ENCODE data around the gene PNLIPRP3.
A peak's percentile ranks its signal among the peaks of the same experiment; 100 is the strongest.

Gene PNLIPRP3

DNA sequence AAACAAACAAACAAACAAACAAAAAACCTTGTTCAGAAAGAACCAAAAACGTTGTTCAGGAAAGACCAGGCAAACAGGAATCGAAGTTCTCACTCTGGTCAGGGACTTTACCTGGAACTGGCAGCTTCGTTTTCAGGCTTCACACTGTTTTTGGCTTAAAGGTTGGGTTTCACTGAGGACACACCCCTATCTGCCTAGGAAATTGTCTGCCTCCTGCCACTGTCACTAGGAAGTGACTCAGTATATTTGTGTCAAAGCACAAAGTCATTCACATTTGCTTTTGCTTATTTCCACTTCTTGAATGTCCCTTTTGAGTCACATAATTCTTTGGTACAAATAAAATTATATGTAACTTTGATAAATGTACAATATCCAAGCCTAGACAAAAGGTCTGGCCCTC is 37.9 kb downstream of the PNLIPRP3 start:
- H3K4me3 ChIP-seq (ENCODE audit: control insufficient read depth, low read depth, low read length), result no peak overlapping the region
- DNase-seq (ENCODE audit: low read depth), result no peak
- TF ChIP-seq, protein P1, sequence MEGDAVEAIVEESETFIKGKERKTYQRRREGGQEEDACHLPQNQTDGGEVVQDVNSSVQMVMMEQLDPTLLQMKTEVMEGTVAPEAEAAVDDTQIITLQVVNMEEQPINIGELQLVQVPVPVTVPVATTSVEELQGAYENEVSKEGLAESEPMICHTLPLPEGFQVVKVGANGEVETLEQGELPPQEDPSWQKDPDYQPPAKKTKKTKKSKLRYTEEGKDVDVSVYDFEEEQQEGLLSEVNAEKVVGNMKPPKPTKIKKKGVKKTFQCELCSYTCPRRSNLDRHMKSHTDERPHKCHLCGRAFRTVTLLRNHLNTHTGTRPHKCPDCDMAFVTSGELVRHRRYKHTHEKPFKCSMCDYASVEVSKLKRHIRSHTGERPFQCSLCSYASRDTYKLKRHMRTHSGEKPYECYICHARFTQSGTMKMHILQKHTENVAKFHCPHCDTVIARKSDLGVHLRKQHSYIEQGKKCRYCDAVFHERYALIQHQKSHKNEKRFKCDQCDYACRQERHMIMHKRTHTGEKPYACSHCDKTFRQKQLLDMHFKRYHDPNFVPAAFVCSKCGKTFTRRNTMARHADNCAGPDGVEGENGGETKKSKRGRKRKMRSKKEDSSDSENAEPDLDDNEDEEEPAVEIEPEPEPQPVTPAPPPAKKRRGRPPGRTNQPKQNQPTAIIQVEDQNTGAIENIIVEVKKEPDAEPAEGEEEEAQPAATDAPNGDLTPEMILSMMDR (IDR thresholded peaks at IDR 0.05; ENCODE audit: control insufficient read depth, insufficient read depth, low read depth, low read length, missing control alignments), result no peak

DNA sequence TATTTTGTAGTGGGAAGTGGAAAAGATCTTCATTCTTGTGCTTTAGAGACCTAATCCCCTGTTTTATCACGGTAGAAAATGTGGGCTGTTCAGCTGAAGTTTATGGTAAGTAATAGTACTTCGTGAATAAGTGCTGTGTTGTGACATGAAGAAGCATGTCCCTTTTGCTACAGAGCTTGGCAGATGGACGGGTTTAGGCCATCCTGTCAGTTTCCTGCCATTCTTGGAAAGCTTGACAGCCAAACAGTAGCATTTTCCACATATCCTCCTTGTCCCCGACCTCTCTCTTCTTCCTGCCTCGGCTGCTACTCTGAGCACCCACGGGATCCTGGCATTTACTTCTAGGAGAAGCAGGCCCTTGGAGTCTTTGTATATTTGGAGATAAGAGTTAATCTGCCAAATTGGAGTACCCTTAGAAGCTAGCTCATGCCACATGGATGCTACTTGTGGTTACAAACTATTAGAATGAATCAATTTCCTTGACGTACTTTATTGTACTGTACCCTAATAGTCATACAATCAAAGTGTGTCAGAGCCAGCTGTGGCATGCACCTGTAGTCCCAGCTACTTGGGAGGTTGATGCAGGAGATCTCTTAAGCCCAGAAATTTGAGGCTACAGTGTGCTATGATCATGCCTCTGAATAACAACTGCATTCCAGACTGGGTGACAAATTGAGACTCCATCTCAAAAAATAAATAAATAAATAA is 39.2 kb downstream of the PNLIPRP3 start:
- TF ChIP-seq, protein P1 (IDR thresholded peaks at IDR 0.05; ENCODE audit: control insufficient read depth, insufficient read depth, low read depth, low read length, missing control alignments), result no peak
- DNase-seq (ENCODE audit: low read depth), result no peak
- no peak overlapping the region for H3K4me3 ChIP-seq (ENCODE audit: control insufficient read depth, low read depth, low read length)

- no peak for DNase-seq (ENCODE audit: low read depth)
- TF ChIP-seq, protein P1 (IDR thresholded peaks at IDR 0.05; ENCODE audit: control insufficient read depth, insufficient read depth, low read depth, low read length, missing control alignments), result no peak
- H3K4me3 ChIP-seq (ENCODE audit: control insufficient read depth, low read depth, low read length), result no peak overlapping the region
Measured at GRCh38 chr10:116469437-116469836, 41.8 kb downstream of the PNLIPRP3 start.

- TF ChIP-seq, protein P1 (IDR thresholded peaks at IDR 0.05; ENCODE audit: control insufficient read depth, insufficient read depth, low read depth, low read length, missing control alignments), result no peak
- H3K4me3 ChIP-seq (ENCODE audit: control insufficient read depth, low read depth, low read length), result no peak overlapping the region
- no peak for DNase-seq (ENCODE audit: low read depth)
Measured at GRCh38 chr10:116470071-116470470, 42.4 kb downstream of the PNLIPRP3 start.

- DNase-seq (ENCODE audit: low read depth), result no peak
- TF ChIP-seq, protein P1 (IDR thresholded peaks at IDR 0.05; ENCODE audit: control insufficient read depth, insufficient read depth, low read depth, low read length, missing control alignments), result peak; percentile 26
- H3K4me3 ChIP-seq (ENCODE audit: control insufficient read depth, low read depth, low read length), result no peak overlapping the region
Measured at GRCh38 chr10:116470768-116471415, 43.2 kb downstream of the PNLIPRP3 start.

DNA sequence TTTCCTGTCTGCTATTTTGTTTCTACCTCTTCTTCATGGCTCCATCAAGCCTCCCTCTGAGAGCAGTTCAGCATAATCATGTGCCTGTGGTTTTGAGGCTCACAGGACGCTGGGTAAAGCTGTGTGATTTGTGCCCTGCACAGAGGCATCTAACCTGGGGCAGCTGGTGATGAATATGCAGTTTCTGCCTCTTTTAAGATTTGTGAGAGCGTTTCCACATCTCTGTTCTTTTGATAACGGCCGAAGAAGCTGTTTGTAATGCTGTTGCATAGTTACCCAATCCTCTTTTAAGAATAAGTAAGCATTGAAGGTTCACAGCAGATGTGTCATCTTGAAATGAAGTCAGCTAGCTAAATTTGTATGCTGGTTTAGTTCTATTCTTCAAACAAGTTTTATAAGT is 45.2 kb downstream of the PNLIPRP3 start:
- TF ChIP-seq, protein P1 (IDR thresholded peaks at IDR 0.05; ENCODE audit: control insufficient read depth, insufficient read depth, low read depth, low read length, missing control alignments), result no peak
- no peak for DNase-seq (ENCODE audit: low read depth)
- H3K4me3 ChIP-seq (ENCODE audit: control insufficient read depth, low read depth, low read length), result no peak overlapping the region

Measured in AG09309 (cell line).